ENCODE data around the gene NFS1.

- TF ChIP-seq SIN3A (conservative IDR thresholded peaks at IDR 0.05 in 1 of 2, IDR thresholded peaks at IDR 0.05 in 1 of 2; ENCODE audit: low read depth in 1 of 2, low read length in 2 of 2) (no peak), CTCF (IDR thresholded peaks at IDR 0.05; ENCODE audit: control extremely low read depth in 1 of 3, insufficient read depth in 1 of 3, low read depth in 1 of 3, low read length in 3 of 3) (no peak), EZH2 (IDR thresholded peaks at IDR 0.05; ENCODE audit: low read depth, low read length, severe bottlenecking) (no peak), ZNF274 (IDR thresholded peaks at IDR 0.05; ENCODE audit: borderline replicate concordance, extremely low read depth, low read length) (no peak), ATF3 (IDR thresholded peaks at IDR 0.05; ENCODE audit: insufficient read depth, low read depth, low read length) (no peak), ASH2L (IDR thresholded peaks at IDR 0.05; ENCODE audit: low read length) (no peak), SUZ12 (IDR thresholded peaks at IDR 0.05; ENCODE audit: low read length) (no peak)
Measured at GRCh38 chr20:35635652-35636051, 63.5 kb downstream of the NFS1 start.
